ENCODE data around the gene CAMK2N2. TPM values are rescaled to one million over a fixed set of nuclear protein-coding genes. Genes with fewer than 3 reads are reported as not detected.

CAMK2N2 gene
- total RNA-seq (not detected), polyA plus RNA-seq (not detected), total RNA-seq (not detected)

- Mint-ChIP-seq H3K4me1 (peaks cover 18 to 27% (median 21%) of the 10 kb centered on the region in 7 donors), H3K27ac (peak within 1 kb of the TSS in 6 of 9 donors; percentile 0 to 63 (median 6)), H3K36me3 (peaks cover 0 to 15% (median 5%) of the 10 kb centered on the region in 5 donors), H3K4me3 (peak within 1 kb of the TSS; percentile 80 to 98 (median 88)), H3K9me3 (peaks cover 0 to 4% (median 0%) of the 10 kb centered on the region in 11 donors), H3K27me3 (peaks cover 37 to 57% (median 38%) of the 10 kb centered on the region in 5 donors)
- intact Hi-C loops (cut with micrococcal nuclease): loop anchor here (1.0 to 5.0 kb wide), 4 partner anchors 11 to 37 kb away; partner anchors contain the start of genes PSMD2 (in 1 of the 2) and VWA5B2 (in 1 of the 2)
- Histone ChIP-seq H3K4me3 (ENCODE audit: low read length) (peak within 1 kb of the TSS; percentile 35), H3K9me3 (ENCODE audit: control insufficient read depth in 2 of 3, low read length in 3 of 3) (no peaks in the 10 kb centered on the region), H3K4me1 (ENCODE audit: control insufficient read depth in 2 of 2, insufficient read depth in 2 of 2, low read length in 2 of 2) (peaks cover 15 to 20% of the 10 kb centered on the region in 2 donors), H3K27ac (ENCODE audit: low read depth, low read length) (no peak within 1 kb of the TSS), H3K27me3 (ENCODE audit: control insufficient read depth in 2 of 2, insufficient read depth in 2 of 2, low read length in 2 of 2) (peaks cover 0 to 18% of the 10 kb centered on the region in 2 donors), H3K36me3 (ENCODE audit: control insufficient read depth in 2 of 3, insufficient read depth in 3 of 3, low read length in 3 of 3) (no peaks in the 10 kb centered on the region)
- POLR2A ChIA-PET: no interaction called here
- ATAC-seq: peak; percentile 62
- DNase-seq: peak in 2 of 9 donors; percentile 26 to 72
- CTCF ChIA-PET: interaction anchor here (2.2 kb wide), 1 partner anchor 12 kb away, joined by 6 read pairs; the partner anchor contains the start of gene EEF1AKMT4
Observed at GRCh38 chr3:184261270-184261853, at the start of gene CAMK2N2. CAMK2N2 (minus strand) TSS chr3:184261553; CDS start chr3:184261285, 268 bp downstream.

- Histone ChIP-seq H3K4me1 (ENCODE audit: control insufficient read depth in 2 of 2, insufficient read depth in 2 of 2, low read length in 2 of 2) (no peaks in the 10 kb centered on the region), H3K27me3 (ENCODE audit: control insufficient read depth in 2 of 2, insufficient read depth in 2 of 2, low read length in 2 of 2) (no peaks in the 10 kb centered on the region), H3K27ac (ENCODE audit: low read depth, low read length) (no peak overlapping the region), H3K4me3 (ENCODE audit: low read length) (no peak overlapping the region), H3K9me3 (ENCODE audit: control insufficient read depth in 2 of 3, low read length in 3 of 3) (no peaks in the 10 kb centered on the region), H3K36me3 (ENCODE audit: control insufficient read depth in 2 of 3, insufficient read depth in 3 of 3, low read length in 3 of 3) (peaks cover 22 to 51% (median 31%) of the 10 kb centered on the region in 3 experiments)
- Mint-ChIP-seq H3K36me3 (peaks cover 23 to 40% (median 27%) of the 10 kb centered on the region in 5 donors), H3K4me3 (no peak overlapping the region), H3K9me3 (no peaks in the 10 kb centered on the region), H3K4me1 (peaks cover 0 to 3% (median 0%) of the 10 kb centered on the region in 7 donors), H3K27ac (no peak overlapping the region), H3K27me3 (no peaks in the 10 kb centered on the region)
- ChIA-PET POLR2A (no interaction called here), CTCF (no interaction called here)
- no peak for ATAC-seq
- no peak for DNase-seq
- intact Hi-C loops (cut with micrococcal nuclease): no loop called here
Observed at GRCh38 chr3:184308744-184309143, 47.4 kb upstream of the CAMK2N2 start.

- no peaks in the 10 kb centered on the region for H3K9me3 Mint-ChIP-seq
- Histone ChIP-seq H3K36me3 (ENCODE audit: control insufficient read depth in 2 of 3, insufficient read depth in 3 of 3, low read length in 3 of 3) (peaks cover 30 to 60% (median 39%) of the 10 kb centered on the region in 3 experiments), H3K9me3 (ENCODE audit: control insufficient read depth in 2 of 3, low read length in 3 of 3) (no peaks in the 10 kb centered on the region), H3K4me1 (ENCODE audit: control insufficient read depth in 2 of 2, insufficient read depth in 2 of 2, low read length in 2 of 2) (no peaks in the 10 kb centered on the region), H3K27ac (ENCODE audit: low read depth, low read length) (no peak overlapping the region), H3K4me3 (ENCODE audit: low read length) (no peak overlapping the region), H3K27me3 (ENCODE audit: control insufficient read depth in 2 of 2, insufficient read depth in 2 of 2, low read length in 2 of 2) (no peaks in the 10 kb centered on the region)
- DNase-seq: no peak
- no peak for ATAC-seq
- peaks cover 0 to 4% (median 0%) of the 10 kb centered on the region in 7 donors for H3K4me1 Mint-ChIP-seq
- POLR2A ChIA-PET: no interaction called here
- peaks cover 24 to 46% (median 29%) of the 10 kb centered on the region in 5 donors for H3K36me3 Mint-ChIP-seq
- H3K4me3 Mint-ChIP-seq: no peak overlapping the region
- no peaks in the 10 kb centered on the region for H3K27me3 Mint-ChIP-seq
- no peak overlapping the region for H3K27ac Mint-ChIP-seq
- intact Hi-C loops (cut with micrococcal nuclease): no loop called here
- CTCF ChIA-PET: no interaction called here
Observed at GRCh38 chr3:184307915-184308314, 46.6 kb upstream of the CAMK2N2 start.

DNA sequence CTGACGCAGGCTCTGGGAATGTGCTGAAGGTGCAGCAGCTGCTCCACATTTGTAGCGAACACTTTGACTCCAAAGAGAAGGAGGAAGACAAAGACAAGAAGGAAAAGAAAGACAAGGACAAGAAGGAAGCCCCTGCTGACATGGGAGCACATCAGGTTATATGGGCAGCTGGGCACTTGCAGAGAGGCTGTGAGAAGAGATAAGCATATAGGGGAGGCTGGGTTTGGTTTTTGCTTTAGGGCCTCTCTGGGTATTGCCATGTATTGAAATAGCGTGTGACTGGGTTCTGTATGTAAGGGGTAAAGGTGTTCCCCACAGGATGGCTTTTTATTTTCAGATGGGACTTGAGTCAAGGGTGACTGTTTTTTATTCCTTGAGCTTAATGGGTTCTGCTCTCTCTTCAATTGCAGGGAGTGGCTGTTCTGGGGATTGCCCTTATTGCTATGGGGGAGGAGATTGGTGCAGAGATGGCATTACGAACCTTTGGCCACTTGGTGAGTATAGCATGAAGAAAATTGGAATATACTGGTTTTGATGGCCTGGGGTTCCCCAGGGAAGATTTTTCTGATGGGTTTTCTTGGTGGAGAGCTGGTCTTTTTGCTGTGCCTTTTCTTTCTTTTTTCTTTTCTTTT lies 45.1 kb upstream of the CAMK2N2 start:
- ATAC-seq (no peak), DNase-seq (no peak)
- peaks cover 24 to 56% (median 42%) of the 10 kb centered on the region in 5 donors for H3K36me3 Mint-ChIP-seq
- H3K9me3 ChIP-seq (ENCODE audit: control insufficient read depth in 2 of 3, low read length in 3 of 3): no peaks in the 10 kb centered on the region
- peaks cover 0 to 12% (median 8%) of the 10 kb centered on the region in 7 donors for H3K4me1 Mint-ChIP-seq
- H3K4me3 ChIP-seq (ENCODE audit: low read length): no peak overlapping the region
- H3K27ac ChIP-seq (ENCODE audit: low read depth, low read length): no peak overlapping the region
- no peaks in the 10 kb centered on the region for H3K27me3 Mint-ChIP-seq
- ChIA-PET CTCF (interaction anchor here (0.7 kb wide), 1 partner anchor 719 kb away, joined by 3 read pairs; no protein-coding TSS in a partner anchor), POLR2A (no interaction called here)
- no peaks in the 10 kb centered on the region for H3K9me3 Mint-ChIP-seq
- H3K4me3 Mint-ChIP-seq: no peak overlapping the region
- peaks cover 42 to 73% (median 51%) of the 10 kb centered on the region in 3 experiments for H3K36me3 ChIP-seq (ENCODE audit: control insufficient read depth in 2 of 3, insufficient read depth in 3 of 3, low read length in 3 of 3)
- no peaks in the 10 kb centered on the region for H3K27me3 ChIP-seq (ENCODE audit: control insufficient read depth in 2 of 2, insufficient read depth in 2 of 2, low read length in 2 of 2)
- peak overlapping the region in 2 of 9 donors; percentile 43 to 59 for H3K27ac Mint-ChIP-seq
- H3K4me1 ChIP-seq (ENCODE audit: control insufficient read depth in 2 of 2, insufficient read depth in 2 of 2, low read length in 2 of 2): no peaks in the 10 kb centered on the region
- intact Hi-C loops (cut with micrococcal nuclease): no loop called here

- CTCF ChIA-PET: interaction anchor here (0.7 kb wide), 1 partner anchor 195 kb away, joined by 5 read pairs; no protein-coding TSS in a partner anchor
- POLR2A ChIA-PET: no interaction called here
- DNase-seq: no peak
Observed at GRCh38 chr3:184305577-184305976, 44.2 kb upstream of the CAMK2N2 start.

GRCh38 chr3:184300378-184300720 lies 39.0 kb upstream of the CAMK2N2 start:
- peaks cover 4 to 37% (median 21%) of the 10 kb centered on the region in 5 donors for H3K36me3 Mint-ChIP-seq
- H3K4me3 Mint-ChIP-seq: peak overlapping the region; percentile 89 to 97 (median 94)
- intact Hi-C loops (cut with micrococcal nuclease): no loop called here
- CTCF ChIA-PET: interaction anchor here (1.0 kb wide), 1 partner anchor 291 kb away, joined by 3 read pairs; no protein-coding TSS in a partner anchor
- ATAC-seq (no peak), DNase-seq (no peak)
- peaks cover 0 to 4% (median 0%) of the 10 kb centered on the region in 5 donors for H3K27me3 Mint-ChIP-seq
- Histone ChIP-seq H3K36me3 (ENCODE audit: control insufficient read depth in 2 of 3, insufficient read depth in 3 of 3, low read length in 3 of 3) (peaks cover 32 to 41% (median 39%) of the 10 kb centered on the region in 3 experiments), H3K27me3 (ENCODE audit: control insufficient read depth in 2 of 2, insufficient read depth in 2 of 2, low read length in 2 of 2) (no peaks in the 10 kb centered on the region), H3K9me3 (ENCODE audit: control insufficient read depth in 2 of 3, low read length in 3 of 3) (no peaks in the 10 kb centered on the region), H3K4me1 (ENCODE audit: control insufficient read depth in 2 of 2, insufficient read depth in 2 of 2, low read length in 2 of 2) (peaks cover 12 to 15% of the 10 kb centered on the region in 2 donors), H3K4me3 (ENCODE audit: low read length) (peak overlapping the region; percentile 63), H3K27ac (ENCODE audit: low read depth, low read length) (no peak overlapping the region)
- peak overlapping the region in 6 of 9 donors; percentile 60 to 92 (median 90) for H3K27ac Mint-ChIP-seq
- H3K9me3 Mint-ChIP-seq: no peaks in the 10 kb centered on the region
- H3K4me1 Mint-ChIP-seq: peaks cover 15 to 37% (median 28%) of the 10 kb centered on the region in 7 donors
- POLR2A ChIA-PET: interaction anchor here (0.6 to 2.8 kb wide), 3 partner anchors 9 to 51 kb away, joined by 3 to 7 read pairs (median 4); partner anchors contain the start of gene EEF1AKMT4

More at GRCh38 chr3:184305577-184305976, 44.2 kb upstream of the CAMK2N2 start:
- intact Hi-C loops (cut with micrococcal nuclease): no loop called here
- Histone ChIP-seq H3K36me3 (ENCODE audit: control insufficient read depth in 2 of 3, insufficient read depth in 3 of 3, low read length in 3 of 3) (peaks cover 47 to 77% (median 51%) of the 10 kb centered on the region in 3 experiments), H3K9me3 (ENCODE audit: control insufficient read depth in 2 of 3, low read length in 3 of 3) (no peaks in the 10 kb centered on the region), H3K27ac (ENCODE audit: low read depth, low read length) (no peak overlapping the region), H3K4me1 (ENCODE audit: control insufficient read depth in 2 of 2, insufficient read depth in 2 of 2, low read length in 2 of 2) (peaks cover 0 to 3% of the 10 kb centered on the region in 2 donors), H3K27me3 (ENCODE audit: control insufficient read depth in 2 of 2, insufficient read depth in 2 of 2, low read length in 2 of 2) (no peaks in the 10 kb centered on the region), H3K4me3 (ENCODE audit: low read length) (no peak overlapping the region)
- Mint-ChIP-seq H3K36me3 (peaks cover 24 to 58% (median 44%) of the 10 kb centered on the region in 5 donors), H3K9me3 (no peaks in the 10 kb centered on the region), H3K4me3 (no peak overlapping the region), H3K27me3 (no peaks in the 10 kb centered on the region), H3K27ac (peak overlapping the region in 1 of 9 donors; percentile 48), H3K4me1 (peaks cover 2 to 17% (median 12%) of the 10 kb centered on the region in 7 donors)
- ATAC-seq: peak; percentile 47
